NCI-H2196 treated with DMSO at 0.1 percent for 48 hours (cell line): Measurements from ENCODE around the gene CMSS1.

Experiments used
- DNase-seq: peaks from one replicate; lab custom pipeline; 2025; ENCODE audit not compliant: unreplicated experiment; lab: John Stamatoyannopoulos, UW

Gene CMSS1

DNA sequence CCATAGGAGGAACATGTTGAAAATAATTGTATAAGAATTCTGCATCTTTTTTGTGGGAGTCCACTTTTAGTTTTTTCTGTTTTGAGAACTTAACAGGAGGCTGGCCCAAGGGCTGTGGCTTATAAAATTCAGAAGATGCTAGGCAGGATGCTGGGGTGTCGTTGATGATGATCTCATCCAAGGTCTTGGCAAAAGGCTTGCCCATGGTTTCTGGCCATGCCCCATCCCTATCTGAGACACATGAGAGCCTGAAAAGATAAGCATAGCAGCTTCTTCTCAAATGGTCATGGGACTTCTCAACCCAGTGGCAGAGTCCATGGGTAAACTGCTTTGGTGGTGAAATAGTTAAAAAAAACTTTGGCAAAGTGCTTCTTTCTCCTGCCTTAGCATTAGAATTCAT is 35.2 kb downstream of the CMSS1 start:
- no peak for DNase-seq

DNA sequence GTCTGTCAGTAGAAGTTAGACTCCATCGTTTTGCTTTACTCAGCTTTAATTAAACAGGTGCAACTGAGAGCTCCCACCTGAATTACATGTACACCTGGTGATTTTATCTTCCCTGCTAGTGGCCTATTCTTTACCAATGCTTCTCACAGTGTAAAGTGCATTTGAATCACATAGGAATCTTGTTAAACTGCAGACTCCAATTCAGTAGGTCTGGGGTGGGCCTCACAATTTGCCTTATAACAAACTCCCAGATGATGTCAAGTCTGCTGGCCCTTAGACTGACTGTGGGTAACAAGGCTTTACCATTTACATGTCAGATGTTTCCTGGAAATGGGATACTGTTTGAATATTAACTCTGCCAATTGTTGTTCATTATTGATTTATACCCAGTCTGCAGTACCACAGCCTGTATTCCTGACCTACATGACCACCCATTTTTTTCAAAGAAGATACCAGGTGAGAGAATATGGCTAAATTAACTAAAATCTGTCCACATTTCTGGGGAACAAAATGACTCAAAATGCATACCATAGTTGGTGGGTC is 37.2 kb downstream of the CMSS1 start:
- DNase-seq = no peak

DNA sequence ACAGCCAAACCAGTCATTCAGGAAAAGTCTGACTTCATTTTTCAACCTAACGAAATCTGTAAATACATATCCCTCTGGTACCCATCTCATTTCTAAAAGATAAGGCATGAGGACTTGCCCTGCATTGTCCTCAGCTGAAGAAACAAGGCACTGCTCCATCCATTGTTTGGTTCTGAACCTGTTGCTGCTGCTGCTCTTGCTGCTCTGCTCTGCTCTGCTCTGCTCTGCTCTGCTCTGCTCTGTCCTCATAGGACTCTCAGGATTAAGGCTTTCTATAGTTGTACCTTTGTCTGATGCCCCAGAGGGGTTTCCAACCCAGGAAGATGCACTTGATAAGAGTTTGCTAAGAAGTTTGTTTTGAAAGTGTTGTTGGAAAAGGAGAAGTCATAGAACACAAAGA is 38.2 kb downstream of the CMSS1 start:
- no peak for DNase-seq

DNA sequence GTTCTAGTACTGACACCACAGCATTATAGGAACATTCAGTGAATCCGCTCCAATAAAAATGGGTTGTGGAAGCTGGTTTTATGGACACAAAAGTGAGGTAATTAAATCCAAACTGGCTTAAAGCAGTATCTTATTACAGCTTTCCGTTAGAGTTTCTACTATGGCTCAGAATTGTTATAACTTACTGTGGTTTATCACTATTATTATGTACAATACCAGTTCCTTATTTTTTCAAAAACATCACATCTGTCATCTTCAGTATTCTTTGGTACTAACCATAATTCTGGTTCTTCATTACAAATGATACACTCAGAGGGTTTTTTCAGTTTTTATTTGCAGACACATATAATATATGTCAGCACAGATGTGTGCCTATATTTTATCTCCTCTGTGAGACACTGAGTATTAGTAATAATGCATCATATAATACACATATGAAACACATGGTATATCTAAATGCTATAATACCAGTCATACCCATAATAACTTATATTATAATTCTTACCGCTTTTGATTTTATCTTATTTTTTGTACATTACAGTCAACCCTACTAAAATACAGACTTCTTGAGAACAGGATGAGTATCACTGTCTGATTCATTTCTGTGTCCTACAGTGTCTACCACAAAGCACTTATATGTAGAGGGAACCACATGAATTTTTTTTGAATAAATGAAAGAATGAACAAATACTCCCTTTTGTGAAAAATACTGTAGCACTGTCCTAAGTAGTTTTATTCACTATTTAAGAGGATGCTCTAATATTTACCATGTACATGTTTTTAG is 39.0 kb downstream of the CMSS1 start:
- no peak for DNase-seq

DNA sequence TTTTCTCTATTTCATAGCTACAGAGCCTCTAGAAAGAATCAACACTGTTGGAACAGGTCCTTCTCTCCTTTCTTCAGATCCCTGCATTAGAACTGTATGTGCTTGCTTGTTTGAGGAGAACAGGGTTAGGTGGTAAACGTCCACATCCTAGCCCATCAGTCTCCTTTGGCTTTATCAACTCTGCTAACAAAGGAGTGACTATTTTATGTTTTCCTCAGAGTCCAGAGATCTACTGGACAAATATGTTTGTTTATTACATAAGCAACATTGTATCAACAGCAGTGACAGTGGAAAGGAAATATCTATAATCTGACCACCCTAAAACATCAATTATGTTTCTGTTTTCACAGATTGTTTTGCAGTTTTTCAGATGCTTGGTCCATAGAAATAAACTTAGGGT is 39.6 kb downstream of the CMSS1 start:
- DNase-seq = no peak

DNA sequence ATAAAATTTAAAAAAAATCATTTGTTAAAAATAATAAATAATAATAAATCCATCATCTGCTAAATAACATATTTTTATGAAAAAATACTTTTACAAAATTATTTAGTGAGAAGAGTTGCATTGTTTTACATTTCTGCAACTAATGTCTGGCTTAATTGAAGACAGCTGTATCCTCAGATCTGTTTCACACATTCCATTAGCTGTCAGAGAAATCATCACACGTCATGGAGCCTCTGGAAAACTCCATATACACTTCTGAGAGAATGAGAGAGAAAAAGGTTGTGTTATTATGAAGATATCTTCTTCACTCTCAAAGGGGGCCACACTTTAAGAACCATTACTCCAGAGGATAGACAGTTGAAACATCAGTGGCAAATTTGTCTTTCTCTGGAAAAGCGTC is 40.8 kb downstream of the CMSS1 start:
- no peak for DNase-seq

DNA sequence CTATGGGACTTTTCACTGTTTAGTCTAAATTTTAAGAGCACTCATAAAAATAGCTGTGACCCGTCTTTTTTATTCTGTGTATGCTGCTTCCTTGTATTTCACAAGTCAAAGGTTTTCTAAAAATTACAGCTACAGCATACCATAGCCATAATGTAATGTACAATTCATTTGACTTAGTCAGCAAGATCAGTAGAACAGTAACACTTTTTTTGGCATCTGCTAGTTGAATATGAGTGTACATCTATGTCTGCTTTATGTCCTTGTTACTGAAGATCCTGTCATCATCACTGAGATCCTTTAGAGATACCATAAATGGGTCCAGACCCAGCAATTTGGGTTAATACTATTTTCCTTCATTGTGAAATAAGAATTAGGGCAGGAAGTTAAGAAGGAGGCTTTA is 42.2 kb downstream of the CMSS1 start:
- no peak for DNase-seq

DNA sequence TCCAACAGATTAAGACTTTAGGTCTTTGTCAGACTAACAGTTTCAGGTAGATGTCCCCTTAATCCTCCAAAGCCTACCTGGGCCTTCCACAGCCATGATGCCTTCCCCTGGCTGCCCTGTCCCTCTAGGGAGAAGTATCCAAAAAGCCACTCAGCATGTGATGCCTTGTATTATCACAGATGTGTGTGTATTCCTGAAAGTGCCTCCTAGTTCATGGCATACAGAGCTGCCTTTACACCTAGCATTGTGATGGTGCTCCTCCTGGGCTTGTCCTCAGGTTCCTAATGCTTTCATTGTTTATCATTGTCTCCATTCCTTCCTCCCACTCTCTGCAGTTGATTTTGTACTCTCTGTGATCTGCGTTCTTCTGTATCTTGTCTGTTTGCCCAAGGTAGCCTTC is 43.6 kb downstream of the CMSS1 start:
- no peak for DNase-seq

DNA sequence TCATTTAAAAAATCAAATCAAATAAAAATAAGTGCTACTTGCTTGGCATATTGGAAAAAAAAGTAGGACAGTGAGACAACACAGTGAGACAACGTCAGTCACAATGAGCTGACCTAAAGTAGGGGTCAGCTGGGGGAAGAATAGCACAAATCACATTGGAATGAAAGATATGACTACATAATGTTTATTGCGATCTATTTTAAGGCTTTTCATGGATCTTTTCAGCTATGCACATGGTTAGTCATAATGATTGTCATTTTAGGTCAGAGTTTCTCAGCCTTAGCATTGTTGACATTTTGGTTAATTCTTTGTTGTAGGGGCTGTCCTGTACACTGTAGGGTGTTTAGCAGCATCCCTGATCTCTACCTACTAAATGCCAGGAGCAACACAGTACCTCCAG is 44.5 kb downstream of the CMSS1 start:
- DNase-seq = no peak

DNA sequence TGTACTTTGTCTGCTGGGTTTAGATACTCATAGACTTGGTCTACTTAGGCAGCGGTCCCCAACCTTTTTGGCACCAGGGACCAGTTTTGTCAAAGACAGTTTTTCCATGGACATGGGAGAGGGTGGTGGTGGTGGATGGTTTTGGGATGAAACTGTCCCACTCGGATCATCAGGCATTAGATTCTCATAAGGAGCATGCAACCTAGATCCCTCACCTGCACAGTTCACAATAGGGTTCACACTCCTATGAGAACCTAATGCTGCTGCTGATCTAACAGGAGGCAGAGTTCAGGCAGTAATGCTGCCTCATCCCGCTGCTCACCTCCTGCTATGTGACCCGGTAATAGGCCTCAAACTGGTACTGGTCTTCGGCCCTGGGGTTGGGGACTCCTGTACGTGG is 45.3 kb downstream of the CMSS1 start:
- no peak for DNase-seq

DNA sequence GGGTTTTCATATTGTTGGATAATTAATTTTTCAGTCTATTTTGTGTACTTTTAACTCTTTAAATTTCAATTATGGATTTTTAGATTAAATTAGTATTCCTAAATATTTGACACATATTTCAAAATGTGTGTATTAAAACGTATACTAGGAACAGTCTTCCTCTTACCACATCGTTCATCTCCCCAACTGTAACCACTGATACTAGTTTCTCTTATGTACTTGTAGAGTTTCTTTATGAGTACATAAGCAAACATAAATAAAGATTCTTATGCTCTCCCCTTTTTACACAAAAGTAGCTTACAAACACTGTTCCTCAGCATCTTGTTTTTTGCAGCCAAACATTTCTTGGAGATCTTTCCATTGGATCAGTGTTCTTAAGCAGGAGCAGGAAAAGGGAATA is 45.9 kb downstream of the CMSS1 start:
- DNase-seq = no peak

DNA sequence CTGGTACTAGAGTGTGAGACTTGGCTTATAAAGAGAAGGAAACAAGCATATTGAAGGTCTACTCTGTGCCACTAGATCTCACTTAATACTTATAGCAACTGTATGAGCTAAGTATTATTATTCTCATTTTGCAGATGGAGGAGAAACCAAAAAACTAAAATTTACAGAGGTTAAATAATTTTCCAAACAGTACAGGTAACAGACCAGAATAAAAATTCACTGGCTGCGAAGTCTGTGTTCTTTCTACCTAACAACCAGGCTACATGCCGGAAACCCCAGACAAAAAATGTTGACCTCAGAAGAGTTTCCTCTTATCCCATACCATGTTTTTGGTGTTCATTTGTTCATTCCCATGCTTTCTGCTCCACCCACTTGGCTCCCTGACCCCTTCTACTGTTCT is 46.6 kb downstream of the CMSS1 start:
- no peak for DNase-seq

DNA sequence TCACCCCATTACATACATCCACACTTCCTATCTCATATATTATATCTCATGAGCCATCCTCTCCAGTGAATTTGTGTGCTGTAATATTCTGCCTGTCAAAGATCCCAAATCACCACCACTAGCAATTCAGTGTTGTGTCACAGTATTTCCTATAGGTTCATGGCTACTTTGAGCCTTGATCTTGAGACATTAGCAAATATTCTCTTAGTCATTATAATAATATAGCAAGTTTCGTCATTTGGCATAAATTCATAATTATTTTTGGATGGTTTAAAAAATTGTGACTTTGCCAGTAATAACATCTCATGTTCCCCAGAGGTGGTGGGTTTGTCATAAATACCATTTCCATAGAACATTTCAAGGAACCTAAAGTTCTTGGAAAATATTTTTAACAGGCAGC is 47.7 kb downstream of the CMSS1 start:
- no peak for DNase-seq

DNA sequence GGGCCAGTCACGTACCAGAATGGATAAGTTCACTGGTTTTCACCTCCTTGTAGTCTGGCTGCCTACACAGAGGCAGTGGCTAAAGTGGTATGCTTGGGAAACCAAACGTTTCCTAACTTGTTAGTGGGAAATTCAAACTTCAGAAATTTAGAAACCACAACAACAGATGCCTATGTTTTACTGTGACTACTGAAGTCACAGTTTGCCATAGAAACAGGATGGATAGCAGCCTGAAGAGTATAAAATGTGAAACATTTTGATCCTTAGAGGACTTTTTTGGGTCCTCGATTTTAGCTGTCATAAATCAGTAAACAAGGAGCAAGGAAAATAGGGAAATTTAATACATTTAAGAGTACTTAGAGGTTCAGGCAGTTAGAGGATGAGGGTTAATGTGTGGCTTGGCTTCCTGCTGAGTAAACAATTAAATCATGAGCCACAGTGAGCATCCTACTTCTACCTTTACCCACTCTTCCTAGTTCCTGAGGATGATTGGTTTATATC is 48.6 kb downstream of the CMSS1 start:
- peak; percentile 73 for DNase-seq

DNA sequence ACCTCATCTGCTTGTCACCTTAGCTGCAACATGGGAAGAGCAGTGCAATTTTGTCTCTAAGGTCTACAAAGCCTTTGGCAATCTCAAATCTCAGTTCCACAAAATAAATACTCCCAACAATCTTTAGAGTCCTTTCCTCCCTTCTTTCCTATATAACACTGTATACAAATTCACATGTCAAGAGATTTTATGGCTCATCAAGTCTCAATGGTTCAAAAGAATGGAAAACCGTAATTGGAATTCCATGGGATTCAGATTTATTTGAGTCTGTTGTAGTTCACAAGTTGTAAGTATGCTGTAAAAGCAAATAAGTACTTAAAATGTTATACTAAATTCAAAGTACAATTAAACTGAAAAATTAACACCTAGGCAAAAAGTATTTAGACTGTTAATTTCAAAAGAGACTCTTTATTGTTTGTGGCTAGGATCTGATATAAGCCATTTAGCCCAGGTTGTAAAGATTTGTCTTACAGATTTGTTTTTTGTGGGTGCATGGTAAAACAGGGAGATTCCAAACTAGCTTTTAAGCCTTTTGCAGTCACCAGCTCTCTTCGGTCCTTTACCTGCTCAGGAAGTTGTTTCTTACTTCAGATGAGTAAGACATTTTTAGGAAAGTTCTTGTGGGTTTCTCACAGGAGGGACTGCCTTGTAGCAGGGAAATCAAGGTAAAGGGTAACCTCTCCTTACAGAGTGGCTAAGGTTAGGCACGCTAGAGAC is 50.1 kb downstream of the CMSS1 start:
- no peak for DNase-seq

DNA sequence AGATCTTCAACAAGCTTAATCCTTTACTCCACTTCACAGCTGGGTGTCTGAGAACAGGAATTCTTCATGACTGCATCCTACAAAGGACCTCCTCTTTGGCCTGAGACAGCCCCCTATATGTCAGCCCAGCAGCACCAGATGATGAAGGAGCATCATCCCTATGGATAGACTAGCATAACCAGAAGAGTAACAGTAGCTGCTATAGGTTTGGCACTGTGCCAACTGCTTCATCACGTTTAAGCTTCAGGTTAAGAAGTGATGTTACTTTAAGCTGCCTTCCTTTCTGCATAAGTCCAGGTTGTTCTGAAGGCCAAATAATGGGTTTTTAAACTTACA is 50.6 kb downstream of the CMSS1 start:
- no peak for DNase-seq

DNA sequence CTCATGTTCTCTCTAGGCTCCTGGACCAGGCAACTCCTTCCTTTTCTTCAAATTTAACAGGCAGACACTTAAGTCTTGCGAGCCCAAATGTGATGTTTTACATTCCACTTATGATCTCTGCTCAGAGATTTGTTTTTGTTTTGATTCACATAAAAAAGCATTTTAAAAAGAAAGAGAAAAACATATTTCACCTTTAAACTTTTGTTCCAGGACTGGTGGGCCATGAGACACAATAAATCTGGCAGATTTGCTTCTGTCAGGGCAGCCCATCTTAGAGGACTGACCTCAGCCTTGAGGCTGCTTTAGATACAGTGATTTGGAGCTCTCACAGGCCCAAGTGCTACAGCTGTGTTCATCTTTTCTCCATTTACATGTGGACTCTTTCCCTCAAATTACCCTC is 52.0 kb downstream of the CMSS1 start:
- DNase-seq = no peak

DNA sequence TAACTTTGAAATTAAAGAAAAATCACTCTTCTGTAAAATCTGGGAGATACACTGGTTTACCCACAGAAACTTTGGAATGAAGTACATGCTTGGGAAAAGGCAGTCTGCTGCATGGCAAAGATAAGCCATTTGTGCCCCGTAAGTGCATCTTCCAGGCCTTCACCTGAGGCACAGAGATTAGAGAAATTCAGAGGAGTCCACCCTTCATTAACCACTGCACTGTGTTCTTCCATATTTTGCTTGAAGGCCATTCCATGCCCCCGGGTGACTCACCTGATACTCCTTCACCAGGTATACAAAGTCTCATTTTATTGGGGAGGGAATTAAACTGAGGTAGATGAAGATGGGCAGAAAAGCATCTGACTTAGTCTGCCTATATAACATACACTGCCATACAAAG is 53.0 kb downstream of the CMSS1 start:
- no peak for DNase-seq

DNA sequence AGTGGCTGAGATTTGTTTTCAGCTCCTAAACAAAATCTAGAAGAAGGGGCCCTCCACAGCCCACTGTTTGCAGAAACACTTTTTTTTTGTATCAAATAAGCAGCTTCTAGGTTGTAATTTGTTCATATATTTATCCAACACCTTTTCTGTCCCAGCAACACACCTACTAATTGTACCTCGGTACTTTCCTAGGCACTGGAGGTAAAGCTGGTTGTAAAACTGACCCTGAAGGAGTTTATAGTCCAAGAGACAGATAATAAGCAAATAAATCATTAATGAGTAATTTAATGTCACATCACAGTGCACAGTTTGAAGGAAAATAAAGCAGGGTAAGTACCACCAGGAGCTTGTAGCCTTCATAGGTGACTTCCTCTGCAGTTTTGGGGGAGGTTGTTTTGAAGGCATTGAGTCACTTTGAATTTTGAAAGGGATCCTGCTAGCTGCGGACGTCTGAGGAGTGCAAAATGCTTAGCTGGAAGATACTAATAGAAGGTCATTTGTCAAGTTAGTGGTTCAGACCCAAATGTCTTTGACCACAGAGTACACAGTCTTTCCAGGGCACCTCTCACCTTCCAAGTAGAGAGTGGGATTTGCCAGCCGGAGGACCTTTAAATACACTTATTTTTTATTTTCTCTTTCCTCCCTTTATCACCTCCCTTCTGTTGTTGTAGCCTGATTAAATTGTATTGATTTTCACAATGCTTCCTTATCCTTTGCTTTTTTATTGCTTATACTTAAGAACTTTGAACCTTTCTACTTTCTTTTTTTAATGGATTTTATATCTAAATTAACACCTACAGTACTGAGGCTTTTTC is 53.8 kb downstream of the CMSS1 start:
- DNase-seq = no peak

DNA sequence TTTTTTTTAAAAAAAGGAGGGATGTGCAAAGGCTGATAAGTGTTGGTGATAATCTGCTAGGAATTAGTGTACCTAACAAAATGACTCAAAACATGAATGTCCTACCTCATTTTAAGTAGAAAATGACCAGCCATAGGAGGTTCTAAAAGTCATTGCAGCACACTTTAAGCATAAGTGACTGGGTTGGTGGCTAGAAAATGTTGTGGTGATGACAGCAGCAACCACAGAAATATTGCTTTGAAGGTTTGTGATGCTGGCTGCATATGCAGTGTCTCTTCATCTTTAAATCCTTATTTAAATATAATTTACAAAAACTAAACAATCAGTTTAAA is 55.2 kb downstream of the CMSS1 start:
- no peak for DNase-seq

DNA sequence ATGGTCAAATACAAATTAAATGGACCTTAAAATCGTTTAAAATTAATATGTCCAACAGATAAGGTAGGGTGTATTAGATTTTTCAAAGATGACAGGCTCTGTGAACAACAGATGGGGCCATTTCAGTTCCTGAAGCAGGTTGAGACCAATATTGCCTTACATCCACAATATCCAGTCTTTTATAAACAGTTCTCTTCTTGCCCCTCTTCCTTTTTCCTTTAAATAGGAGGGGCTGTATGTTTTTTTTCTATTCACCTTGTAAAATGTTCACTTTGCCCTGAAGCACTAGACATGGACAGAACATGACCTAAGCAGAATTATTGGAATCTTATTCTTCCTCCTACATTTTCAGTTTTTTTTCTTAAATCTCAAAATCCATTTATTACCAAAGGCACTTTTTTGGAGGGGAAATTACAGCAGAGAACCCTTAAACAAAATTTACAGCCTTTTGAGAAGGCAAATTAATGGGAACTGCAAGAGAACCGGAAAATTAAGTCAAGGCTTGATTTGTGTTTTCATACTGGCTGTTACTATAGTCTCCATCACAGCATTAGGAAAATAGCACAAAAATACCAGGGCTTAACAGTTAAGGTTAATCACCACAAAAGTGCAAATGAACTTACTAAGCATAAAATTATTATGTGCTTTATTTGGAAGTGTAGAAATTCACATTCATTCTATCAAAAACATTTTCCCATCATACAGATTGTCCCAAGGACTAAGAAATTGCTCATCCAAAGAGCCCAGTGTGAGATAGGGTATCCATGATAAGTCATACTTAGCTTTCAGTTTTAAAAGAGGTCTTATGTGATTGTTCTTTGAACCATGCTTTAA is 55.8 kb downstream of the CMSS1 start:
- DNase-seq = no peak
